ENCODE data around the gene ANKK1.

Gene ANKK1

DNA sequence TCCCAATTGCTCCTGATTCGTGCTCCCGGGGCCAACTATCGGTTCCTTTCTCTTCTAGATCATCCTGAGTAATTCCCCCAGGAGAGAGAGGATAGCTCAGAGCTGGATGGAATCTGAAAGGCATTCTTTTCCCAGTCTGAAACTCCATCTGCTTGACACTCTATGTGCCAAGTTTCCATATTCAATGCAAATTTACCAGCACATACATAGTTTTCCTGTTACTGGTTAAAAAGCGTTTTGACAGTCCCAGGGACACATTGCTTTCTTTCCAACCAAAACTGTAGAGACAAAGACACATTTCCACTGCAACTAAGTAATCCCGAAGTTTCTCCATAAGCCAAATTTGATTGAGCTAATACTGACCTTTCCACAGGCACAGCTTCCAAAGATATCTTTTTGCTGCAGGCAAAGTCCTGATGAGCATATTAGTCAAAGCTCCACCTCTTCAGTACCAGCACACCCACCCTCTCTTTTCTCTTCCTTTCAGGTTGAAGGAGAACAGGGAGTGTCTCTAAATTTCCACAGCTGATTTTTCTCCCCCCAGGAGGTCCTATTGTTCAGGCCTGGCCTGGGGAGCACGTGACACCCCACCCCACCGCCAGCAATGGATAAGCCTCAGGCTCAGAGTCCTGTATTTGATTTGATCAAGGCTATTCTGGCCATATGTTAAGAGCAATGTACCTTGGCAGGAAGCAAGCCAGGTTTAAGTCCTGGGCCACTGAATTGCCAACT lies 9.7 kb upstream of the ANKK1 start:
- no peak for DNase-seq

DNA sequence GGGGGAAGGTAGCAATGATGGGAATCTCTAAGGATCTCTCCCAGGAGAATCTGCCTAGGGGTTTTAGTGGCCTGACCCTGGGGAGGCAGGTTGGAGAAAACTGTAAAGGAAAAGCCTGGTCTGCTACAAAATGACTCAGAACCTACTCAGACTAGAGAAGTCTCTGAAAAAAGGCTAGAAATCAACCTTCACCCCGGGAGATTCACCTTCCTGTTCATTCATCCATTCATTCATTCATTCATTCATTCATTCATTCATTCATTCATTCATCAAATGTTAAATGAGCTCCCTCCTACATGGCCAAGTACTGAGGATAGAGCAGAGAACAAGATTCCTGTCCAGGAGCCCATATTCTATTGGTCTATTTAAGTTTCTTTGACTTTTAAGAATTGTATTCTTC lies 8.9 kb upstream of the ANKK1 start:
- no peak for DNase-seq

DNA sequence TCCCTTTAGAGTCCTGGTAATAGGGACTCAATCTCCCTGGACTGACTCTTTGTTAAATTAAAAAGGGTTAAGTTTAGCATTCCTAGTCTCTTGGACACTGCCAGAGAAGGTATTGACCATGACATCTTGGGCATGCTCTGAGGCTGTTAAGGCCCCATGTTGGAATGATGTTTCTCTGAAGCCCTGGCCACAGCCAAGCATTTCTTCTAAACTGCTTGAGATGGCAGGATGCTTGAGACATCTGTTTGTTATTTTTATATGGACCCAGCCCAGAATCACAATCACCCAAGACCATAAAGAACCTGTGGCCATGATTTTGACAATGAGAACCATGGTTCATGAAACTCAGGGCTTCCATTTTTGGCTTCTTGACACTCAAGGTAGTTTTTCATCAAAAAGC lies 5.5 kb upstream of the ANKK1 start:
- DNase-seq, result no peak

DNA sequence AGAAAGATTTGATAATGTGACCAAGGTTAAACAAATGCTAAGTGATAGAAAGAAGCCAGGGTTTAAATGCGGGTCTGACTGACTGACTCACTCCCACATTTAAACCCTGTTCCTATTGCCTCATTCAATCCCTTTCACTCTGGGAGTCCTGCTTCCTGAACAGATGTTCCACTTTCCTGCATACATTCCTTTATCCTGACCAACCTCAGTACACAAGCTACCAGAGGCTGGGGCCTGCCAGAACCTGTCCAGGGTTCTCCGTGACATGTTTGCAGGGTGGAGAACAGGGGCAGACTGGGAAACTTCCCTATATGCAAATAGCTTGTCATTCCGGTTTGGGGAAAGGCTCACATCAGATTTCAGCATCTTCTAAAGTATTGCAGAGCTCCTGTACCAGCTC lies 3.0 kb upstream of the ANKK1 start:
- DNase-seq, result peak; percentile 35

DNA sequence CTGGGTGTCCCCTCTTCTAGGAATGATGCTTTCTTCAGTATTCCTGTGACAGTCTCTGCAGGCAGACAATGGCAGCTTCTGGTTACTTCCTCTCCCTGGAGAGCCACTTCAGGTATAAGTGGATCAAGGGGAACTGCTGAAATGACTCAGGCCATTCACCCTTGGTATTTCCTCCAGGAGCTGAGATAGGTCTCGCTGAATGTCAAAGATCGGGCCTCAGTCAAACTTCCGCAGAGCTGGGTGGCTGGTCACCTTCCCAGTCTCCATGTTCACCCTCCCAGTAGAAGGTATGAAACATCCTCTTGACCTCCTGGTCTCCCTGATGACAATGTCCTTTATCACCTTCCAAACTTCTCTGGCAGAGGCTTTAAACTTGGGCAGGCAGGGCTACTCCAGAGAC lies 1.8 kb upstream of the ANKK1 start:
- no peak for DNase-seq

DNA sequence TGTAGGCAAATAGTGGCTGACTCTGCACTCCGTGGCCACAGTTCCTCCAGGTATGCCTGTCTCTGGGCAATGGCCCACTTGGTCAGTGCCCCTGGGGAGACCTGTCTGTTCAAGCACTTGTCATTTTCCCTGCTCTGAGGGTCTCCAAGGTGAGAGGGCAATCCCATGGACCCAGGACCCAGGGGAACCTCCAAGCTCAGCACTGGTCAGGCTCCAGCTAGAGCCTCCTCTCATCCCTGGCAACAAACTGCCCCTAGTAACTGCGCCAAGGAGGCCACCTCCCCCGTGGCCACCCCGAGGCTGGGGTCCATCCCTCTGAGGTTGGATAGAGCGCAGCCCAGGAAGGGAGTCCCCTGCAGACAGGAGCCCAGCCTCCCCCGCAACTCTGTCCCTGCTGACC lies 713 bp upstream of the ANKK1 start:
- no peak for DNase-seq

DNA sequence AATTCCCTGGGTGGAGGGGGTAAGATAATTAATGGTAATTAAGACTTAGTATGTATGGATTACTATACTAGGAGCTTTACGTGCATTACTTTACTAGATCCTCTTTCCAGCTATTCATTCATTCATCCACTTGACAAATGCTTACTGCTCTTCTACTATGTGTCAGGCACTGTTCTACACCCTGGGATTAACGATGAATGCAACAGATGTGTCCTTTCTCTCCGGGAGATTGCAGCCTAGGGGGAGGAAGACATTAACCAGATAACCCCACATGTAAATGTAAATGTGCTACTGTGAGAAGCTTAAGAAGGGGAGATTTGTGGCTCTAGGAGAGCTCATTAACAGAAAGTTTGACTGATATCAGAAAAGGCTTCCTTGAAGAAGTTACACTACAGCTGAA lies 1.7 kb downstream of the ANKK1 start:
- no peak for DNase-seq

DNA sequence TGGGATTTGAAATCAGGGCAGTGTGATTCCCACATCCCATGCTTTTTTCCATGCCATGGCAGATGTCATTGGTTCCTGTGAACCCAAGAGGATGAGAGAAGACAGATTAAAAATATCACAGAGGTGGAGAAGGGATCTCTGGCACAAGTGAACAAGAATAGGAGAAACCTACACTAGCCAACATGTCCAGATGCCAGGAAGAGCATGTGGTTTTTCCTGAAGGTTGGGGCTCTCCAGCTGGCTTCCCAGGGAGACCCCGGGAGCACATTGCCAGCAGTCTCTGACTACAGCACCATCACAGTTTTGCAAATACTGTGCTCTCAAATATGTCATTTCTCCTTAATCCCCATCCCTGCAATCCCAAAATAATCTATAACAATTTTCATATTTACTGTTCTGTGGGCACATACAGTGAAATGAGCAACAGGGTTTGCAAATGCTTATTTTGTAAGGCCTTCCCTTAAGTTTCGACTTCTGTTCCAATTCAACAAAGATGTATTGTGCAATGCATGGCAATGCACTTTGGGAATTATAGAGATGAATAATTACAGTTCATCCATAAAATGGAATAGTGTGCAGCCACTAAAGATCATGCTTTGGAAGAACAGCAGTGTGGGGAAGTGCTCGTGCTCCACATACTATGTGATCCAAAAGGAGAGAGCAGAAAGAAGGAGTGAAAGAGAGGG lies 4.8 kb downstream of the ANKK1 start:
- no peak for DNase-seq

DNA sequence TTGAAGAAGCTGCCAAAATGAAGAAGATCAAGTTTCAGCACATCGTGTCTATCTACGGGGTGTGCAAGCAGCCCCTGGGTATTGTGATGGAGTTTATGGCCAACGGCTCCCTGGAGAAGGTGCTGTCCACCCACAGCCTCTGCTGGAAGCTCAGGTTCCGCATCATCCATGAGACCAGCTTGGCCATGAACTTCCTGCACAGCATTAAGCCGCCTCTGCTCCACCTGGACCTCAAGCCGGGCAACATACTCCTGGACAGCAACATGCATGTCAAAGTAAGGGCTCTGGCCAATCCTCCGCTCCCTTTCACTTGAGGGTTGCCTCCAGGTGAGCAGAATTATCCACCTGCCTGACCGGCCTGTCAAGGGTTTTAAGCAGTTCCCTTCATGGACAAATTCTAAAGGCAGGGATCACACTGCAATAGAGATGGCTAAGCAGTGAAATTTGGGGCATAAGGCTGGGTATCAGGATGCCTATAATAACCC lies 6.0 kb downstream of the ANKK1 start:
- DNase-seq, result no peak

DNA sequence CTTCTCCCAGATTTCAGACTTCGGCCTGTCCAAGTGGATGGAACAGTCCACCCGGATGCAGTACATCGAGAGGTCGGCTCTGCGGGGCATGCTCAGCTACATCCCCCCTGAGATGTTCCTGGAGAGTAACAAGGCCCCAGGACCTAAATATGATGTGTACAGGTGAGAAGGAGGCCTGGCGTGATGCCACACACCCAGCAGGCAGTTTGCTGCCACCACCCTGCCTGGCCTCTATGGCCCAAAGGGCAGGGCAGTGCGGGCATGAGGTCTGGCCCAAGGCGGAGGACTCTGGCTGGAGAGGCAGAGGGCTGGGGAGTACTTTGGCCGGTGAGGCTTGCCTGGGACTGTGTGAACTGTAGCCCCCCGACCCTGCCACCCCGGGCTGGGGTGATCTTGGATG lies 7.3 kb downstream of the ANKK1 start:
- no peak for DNase-seq

DNA sequence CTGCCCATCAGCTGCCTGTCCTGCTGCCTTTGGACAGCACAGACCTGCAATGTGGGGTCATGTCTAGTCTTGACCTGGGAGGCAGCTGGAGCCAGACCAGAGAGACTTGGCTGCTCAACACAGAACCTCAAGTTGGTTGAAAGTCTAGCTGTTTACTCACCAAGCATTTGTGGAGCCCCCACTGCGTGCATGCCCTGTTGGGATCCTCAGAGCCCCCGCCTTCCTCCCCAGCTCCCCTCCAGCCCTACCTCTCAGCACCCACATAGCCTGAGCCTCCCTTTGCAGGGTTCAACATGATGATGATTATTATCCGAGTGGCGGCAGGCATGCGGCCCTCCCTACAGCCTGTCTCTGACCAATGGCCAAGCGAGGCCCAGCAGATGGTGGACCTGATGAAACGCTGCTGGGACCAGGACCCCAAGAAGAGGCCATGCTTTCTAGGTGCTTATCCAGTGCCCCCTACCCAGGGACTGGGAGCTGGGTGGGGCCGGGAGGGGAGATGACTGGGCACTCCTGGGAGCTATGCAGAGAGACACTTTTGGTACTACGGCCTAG lies 8.3 kb downstream of the ANKK1 start:
- DNase-seq, result no peak

DNA sequence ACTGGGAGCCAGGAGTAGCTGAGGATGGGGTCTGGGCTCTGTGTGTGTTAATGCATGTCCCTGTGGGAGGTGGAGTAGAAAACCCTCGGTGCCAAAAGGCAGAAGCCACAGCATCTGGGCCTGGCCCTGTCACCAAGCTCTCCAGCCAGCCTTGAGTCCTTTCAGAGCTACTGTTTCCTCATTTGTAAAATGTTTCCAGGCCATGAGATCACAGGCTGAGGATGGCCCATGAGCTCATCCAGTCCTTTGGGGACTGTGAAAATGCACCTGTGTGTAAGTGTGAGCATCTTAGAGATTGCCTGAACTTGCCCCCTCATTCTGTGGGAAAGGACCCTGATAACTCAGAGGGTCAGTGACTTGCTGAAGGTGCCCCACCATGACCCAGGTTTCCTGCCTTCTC lies 9.1 kb downstream of the ANKK1 start:
- no peak for DNase-seq

DNA sequence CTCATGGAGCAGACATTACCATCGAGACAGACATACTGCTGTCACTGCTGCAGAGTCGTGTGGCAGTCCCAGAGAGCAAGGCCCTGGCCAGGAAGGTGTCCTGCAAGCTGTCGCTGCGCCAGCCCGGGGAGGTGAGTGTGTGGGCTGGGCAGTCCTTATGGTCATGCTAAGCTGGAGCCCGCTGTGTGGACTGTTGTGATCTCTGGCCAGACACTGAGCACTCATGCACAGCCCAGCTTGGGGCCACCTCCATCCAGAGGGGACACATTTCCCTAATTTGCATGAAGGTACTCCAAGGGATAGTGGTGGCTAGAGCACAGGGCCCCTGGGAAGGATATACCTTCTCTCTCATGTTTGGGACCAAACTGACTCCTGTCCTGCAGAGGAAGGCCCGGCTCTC lies 9.6 kb downstream of the ANKK1 start:
- DNase-seq, result no peak

DNA sequence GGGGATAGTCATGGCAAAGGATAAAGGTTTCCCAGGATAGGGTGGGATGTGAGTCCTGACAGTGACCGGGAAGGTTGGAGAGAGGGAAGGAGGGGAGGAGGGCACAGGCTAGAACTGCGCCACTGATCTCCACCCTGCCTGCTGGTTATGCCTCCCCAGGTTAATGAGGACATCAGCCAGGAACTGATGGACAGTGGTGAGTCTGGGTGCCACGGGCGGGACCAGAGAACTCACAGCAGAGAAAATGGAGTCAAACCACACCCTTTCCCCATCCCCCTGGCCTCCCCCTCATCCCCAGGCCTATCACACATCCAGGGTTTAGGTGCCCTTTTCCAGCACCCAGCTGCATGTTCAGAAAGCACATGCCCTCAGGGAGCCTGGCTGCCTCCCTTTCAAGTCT lies 10.2 kb downstream of the ANKK1 start:
- DNase-seq, result no peak

DNA sequence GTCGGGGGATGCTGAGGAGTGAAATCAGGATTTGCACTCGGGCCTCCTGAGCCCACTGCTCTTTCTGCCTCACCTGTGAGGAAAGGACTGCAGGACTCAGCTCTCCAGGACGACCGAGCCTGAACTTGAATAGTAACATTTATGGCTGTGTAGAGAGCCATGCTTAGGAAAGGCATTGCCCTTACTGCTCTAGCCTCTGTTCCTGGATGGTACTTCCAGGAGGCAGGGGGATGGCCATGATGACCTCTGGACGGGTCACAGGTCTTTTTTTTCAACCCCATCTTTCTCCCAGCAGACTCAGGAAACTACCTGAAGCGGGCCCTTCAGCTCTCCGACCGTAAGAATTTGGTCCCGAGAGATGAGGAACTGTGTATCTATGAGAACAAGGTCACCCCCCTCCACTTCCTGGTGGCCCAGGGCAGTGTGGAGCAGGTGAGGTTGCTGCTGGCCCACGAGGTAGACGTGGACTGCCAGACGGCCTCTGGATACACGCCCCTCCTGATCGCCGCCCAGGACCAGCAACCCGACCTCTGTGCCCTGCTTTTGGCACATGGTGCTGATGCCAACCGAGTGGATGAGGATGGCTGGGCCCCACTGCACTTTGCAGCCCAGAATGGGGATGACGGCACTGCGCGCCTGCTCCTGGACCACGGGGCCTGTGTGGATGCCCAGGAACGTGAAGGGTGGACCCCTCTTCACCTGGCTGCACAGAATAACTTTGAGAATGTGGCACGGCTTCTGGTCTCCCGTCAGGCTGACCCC lies 11.3 kb downstream of the ANKK1 start:
- no peak for DNase-seq

DNA sequence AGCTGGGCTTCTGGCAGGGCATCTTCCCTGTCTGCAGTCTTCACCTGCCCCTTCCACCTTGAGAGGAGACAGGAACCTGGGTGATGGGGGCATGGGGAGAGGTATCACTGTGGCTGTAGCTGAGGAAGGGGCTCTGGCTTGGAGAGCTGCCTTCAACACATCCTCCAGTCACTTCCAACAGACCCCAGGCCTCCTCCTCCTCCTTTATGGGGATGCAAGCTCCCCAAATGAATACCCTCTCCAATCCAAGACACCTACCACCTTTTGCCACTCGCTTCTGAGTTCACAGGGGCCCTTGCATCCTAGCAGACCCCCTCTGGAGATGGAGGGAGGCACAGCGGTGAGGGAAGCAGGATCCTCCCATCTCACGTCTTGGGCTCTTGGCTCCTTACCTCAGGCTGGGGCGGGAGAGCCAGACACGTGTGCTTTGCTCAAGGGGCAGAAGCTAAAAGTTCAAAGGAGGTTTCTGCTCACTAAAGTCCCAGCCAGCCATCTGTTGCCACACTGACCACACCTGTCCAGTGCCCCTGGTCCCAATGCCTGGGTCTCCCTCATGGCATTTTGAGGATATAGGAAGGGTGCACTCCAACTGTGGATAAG lies 13.2 kb downstream of the ANKK1 start:
- no peak for DNase-seq

DNA sequence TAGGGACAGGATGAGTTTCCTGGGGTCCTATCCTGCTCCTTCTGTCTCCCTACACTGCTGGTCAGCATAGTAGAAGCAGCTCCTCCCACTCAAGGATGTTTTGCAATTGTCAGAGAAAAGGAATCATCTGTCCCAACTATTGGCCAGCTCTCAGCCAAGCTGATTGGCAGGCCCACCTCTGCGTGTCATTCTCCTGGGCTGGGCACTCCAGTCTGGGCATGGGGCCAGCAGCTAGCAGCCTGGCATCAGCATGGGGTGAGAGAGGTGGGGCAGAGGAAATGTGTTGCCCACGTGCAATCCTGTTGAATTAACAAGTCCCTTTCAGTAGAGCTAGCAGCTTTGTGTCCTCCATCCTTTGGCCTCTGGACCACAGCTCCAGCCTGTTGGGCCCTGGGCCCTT lies 14.1 kb downstream of the ANKK1 start:
- peak; percentile 94 for DNase-seq

DNA sequence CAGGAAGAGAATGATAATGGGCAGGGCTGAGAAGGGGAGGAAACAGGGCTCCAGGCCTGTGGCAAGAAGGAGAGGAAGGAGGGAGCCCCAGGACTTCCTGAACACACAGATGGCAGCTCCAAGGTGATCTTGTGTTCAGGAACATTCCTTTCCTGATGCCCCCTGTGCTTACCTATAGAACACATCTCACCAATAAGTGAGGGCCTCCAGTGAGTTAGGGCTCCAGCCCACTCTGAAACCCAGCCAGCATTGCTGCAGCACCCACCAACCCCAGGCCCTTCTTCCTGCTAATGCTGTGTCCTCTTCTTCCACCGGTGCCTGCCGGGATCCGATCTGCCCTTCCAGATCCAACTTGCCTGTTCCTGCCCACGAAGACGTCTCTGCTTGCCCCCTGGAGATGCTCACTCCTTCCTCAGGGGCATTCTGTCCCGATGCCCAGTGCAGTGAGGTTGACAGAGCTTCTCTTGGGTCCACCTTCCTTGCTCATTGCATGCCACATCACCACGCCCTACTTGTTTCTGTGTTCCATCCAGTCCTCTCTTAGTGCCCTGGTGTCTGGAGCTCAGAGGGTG lies 17.4 kb downstream of the ANKK1 start:
- DNase-seq, result no peak

DNA sequence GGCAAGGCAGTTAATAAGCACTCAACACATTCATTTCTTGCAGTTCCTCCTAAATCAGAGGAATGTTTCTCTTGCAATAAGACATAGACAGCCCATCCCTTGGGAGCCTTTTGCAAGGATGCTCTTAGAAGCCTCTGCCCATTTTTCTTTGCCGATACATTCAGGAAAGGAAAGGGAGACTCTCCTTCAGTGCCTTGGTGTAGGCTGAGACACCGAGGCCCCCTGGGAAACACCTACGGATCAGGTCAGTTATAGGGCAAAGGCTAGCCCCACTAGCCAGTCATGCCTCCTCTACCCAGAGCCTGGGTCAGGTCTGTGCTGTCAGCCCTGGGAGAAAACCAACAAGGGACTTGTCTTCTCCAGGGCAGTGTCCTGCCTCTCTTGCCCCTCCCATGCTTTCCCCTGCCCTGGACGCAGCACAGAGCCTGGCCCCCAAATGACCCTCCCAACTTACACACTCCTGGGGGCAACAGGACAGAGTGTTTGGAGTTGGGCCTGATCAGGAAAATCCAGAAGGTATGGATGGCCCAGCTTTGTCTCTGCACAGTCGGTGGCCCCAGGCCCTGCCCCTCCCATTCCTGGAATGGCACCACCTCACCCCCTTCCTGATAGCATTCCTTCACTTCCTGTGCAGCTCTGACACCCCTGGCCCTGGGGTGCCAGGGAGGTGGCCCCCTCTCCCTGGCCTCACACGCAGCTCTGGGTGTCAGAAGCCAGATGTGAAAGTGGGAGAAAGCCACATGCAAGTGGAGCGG lies 18.3 kb downstream of the ANKK1 start:
- DNase-seq, result no peak

DNA sequence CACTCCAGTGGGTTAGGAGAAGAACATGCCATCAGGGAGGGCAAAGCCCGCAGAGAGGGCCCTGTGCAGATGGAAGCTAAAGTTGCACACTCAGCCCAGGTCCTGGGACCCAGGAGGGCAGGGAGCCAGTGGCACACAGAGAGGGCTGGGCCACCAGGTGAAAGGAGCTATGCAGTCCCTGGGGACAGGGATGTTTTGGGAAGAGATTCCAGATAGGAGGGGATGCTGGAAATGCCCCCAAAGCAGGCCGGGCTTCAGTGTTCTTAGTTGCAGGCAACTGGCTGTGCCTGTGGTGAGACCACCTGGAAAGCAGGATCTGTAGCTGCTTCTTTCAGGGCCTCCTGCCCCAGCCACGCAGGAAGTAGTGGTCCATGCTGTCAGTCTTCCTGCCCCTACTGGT lies 19.6 kb downstream of the ANKK1 start:
- DNase-seq, result no peak

DNA sequence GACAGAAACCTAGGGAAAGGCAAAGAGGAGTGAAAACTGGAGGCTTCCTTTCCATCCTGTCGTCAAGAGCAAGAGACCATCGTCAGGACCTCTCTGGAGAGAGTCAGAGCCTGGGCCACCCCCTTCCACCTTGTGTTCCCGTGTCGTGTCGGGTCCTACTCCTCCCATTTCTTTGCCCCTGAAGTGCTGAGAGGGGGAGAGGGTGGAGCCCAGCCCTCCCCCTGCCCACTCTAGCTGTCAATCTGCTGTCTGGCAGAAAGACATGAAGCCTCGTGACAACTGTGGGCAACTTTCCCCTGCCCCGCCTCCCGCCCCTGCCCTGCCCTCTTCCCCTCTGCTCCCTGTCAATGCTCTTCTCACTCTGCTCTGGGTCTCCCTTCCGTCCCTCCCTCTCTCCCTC lies 20.6 kb downstream of the ANKK1 start:
- no peak for DNase-seq

DNA sequence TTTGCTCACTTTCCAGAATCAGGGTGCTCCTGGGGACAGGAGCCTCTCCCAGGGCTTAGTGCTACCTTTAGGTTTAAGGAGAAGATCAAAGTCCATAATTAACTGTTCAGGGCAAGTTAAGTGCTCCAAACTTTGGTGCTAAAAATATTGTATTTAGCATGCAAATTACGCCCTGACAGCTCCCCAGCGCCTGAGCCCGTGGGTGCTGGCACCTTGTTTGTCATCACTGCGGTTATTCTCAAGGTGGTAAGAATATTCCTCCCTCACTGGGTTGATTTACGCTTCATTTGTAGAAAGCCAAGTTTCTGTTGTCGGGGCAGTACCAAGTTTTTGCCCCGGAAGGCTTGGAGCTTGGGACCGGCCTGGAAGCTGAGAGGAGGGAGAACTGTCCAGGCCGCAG lies 21.3 kb downstream of the ANKK1 start:
- no peak for DNase-seq
